T-helper 9 cell (primary cell): ENCODE data around the gene BIRC3.

Experiments
- DNase-seq: peaks from one replicate; pipeline ENCODE4 v3.0.0-alpha.2; 2020

The BIRC3 gene

DNA sequence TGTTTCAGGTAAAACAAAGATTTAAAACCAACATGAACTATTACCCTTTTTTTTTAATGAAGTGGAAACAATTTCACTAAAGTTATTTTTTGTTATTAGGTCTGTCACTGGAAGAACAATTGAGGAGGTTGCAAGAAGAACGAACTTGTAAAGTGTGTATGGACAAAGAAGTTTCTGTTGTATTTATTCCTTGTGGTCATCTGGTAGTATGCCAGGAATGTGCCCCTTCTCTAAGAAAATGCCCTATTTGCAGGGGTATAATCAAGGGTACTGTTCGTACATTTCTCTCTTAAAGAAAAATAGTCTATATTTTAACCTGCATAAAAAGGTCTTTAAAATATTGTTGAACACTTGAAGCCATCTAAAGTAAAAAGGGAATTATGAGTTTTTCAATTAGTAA lies 60.6 kb downstream of the BIRC3 start:
- DNase-seq = no peak

DNA sequence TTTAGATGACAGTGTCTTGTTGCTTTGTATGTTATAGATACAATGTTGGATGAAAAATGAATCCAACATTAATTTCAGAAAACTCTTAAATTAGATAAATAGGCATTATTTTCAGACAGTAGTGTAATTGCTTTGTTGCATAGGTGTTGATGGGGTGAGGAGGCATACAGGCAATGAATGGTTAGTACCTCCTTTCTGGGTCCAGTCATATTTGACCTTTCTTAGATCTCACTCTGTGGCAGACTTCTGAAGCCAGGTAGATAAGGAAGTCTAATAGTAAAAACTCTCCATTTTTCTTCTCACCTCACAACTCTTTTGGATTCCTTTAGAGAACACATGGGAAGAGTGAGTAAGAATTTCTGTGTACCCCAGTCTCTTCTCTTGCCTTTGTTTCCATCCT lies 61.5 kb downstream of the BIRC3 start:
- no peak for DNase-seq

DNA sequence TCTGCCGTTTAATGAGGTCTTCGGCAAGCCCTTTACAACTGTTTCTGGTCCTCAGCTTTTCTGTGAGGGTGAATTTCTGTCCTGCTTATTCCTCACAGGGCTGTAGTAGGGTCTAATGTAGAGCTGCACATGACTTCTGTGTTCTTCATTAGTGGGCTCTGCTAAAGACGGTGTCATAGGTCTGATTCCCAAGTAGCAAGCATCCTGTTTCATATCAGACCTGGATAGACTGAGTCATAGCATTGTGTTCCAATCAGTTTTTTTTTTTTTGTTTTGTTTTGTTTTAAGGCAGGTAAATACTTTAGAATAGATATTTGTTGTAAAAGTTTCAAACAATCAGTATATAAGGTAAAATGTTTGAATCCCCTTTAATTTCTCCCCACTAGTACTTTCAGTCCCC lies 65.1 kb downstream of the BIRC3 start:
- no peak for DNase-seq

DNA sequence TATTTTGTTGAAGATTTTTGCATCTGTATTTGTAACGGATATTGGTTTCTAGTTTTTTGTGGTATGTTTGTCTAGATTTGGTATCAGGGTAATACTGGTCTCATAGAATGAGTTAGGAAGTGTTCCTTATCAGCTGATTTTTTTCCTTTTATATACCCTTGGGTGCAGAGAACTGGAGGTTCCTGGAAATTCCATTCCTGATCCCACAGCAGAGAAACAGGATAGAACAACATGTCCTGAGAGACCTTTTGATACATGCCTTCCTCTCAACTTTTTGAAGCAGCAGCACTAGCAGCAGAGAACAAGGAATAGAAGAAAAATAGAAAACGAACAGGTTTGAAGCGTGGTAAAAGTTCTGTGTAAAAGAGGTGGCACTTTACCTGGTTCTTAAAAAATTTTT lies 66.6 kb downstream of the BIRC3 start:
- no peak for DNase-seq

DNA sequence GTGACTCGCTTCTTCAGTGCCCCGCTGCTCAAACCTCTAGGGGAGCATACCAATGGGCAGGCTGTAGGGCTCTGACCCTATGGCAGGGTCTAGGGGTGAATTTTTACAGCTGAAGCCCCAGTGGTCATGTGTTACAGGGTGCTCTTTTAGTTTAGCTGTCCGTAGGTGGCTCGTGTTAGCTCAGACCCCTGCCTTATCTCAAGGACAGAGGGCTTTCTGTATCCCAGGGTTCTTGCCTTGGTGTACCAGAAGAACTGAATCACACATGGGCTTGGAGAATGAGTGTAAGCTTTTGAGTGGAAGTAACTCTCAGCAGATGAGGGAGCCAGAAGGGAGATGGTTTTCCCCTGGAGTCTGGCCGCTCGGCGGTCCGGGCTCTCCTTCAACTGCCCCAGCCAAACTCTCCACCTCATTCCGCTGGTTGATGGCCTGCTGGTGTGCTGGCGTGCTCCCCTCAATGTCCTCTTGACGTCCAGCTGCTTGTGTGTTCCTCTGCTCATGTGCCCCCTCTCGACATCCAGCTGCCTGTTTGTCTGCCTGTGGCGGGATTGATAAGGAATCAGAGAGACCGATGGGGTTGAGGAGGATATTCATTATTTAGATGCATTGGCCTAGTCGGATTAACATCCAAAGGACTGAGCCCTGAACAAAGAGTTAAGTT lies 67.3 kb downstream of the BIRC3 start:
- no peak for DNase-seq

DNA sequence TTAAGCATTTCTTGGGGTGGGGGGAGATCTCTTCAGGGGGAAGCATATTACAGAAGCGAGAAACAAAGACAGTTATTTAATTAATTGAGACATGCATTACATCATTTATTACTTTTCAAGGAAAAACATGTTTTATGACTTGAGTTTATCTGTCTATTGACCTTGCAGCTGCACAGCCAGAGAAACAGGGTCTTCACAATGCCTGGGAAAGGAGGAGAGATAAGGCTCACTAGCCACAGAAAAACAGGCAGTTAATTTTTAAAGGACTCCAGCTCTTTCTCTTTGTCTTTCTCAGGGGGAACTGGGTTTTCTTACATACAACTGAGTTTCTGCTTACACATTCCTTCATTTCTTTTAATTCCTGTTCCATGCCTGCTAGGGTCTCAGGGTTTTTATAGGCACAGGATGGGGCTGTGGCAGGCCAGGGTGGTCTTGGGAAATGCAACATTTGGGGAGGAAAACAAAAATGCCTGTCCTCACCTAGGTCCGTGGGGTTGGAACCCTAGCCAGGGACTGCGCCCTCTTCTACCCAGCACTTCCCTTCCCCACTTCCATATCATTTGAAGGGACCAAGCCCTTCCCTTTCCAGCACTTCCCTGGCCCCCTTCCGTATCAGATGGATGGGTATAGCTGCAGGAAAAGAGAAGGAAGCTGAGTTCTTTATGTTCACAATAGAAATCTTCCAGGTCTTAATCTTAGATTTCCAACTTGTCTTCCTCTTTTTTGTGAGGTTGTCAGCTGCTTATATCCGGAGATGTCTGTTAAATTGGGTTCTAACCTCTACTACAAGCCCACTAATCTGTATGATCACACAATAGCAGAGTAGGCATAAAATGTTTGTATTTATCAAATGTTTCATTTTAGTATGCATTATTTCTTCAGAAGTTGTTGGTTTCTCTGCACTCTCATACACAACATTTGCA lies 68.1 kb downstream of the BIRC3 start:
- DNase-seq = no peak

DNA sequence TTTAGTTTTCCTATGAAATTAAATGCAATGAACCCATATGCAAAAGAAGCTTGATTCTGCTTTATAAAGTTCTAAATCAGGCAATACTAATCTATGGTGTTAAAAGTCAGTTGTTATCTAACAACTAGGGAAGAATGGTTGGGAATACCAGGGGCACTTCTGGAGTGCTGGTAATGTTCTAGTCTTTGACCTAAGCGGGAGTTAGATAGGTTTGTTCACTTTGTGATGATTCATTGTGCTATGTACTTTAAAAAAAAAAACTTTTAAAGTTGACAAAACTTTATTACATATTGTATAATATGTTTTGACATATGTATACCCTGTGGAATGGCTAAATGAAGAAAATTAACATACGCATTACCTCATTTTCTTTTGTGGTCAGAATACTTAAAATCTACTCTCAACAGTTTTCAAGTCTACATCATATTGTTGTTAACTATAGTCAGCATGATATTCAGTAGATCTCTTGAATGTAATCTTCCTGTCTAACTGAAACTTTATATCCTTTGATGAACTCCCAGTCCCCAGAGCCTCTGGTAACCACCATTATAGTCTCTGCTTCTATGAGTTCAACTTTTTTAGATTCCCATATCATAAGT lies 69.0 kb downstream of the BIRC3 start:
- no peak for DNase-seq

GRCh38 chr11:102387043-102387781 lies 69.9 kb downstream of the BIRC3 start:
- no peak for DNase-seq
